D721Med (cell line): Measurements from ENCODE around the gene SYNM.

ENCODE experiments used
- DNase-seq: peaks from one replicate; pipeline ENCODE4 v3.0.0; 2011; ENCODE audit warnings: low spot score; ENCODE audit not compliant: insufficient read length
- FAIRE-seq: peaks from 2 replicates; lab custom pipeline; 2011; peaks lifted over from hg19 to GRCh38; lab: Jason Lieb, UNC
- TF ChIP-seq, protein P1 (sequence below): IDR thresholded peaks from 2 replicates; pipeline ENCODE4 v1.5.1; 2012; ENCODE audit warnings: mild to moderate bottlenecking, control low read depth; ENCODE audit not compliant: insufficient read depth; ENCODE audit errors: missing control alignments

SYNM gene

DNA sequence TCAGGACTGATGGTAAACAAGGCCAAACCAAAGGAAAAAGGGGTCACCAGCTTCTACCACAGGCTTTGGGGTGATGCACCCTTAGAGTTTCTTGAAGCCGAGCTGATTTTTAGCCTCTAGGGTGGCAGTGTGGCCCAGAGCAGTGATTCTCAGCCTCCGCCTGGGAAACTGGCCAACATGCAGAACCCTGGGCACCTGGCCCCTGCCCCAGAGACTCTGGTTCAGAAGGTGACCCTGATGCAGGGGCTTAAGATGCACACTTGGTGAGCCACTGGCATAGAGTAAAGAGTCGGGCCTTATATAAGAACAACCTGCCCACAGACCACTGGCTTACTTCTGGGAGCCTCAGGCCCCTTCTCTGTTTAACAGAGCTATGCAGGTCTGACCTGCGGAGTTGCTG lies 44.5 kb downstream of the SYNM start:
- no peak for FAIRE-seq
- DNase-seq: no peak
- TF ChIP-seq, protein P1, sequence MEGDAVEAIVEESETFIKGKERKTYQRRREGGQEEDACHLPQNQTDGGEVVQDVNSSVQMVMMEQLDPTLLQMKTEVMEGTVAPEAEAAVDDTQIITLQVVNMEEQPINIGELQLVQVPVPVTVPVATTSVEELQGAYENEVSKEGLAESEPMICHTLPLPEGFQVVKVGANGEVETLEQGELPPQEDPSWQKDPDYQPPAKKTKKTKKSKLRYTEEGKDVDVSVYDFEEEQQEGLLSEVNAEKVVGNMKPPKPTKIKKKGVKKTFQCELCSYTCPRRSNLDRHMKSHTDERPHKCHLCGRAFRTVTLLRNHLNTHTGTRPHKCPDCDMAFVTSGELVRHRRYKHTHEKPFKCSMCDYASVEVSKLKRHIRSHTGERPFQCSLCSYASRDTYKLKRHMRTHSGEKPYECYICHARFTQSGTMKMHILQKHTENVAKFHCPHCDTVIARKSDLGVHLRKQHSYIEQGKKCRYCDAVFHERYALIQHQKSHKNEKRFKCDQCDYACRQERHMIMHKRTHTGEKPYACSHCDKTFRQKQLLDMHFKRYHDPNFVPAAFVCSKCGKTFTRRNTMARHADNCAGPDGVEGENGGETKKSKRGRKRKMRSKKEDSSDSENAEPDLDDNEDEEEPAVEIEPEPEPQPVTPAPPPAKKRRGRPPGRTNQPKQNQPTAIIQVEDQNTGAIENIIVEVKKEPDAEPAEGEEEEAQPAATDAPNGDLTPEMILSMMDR: no peak

DNA sequence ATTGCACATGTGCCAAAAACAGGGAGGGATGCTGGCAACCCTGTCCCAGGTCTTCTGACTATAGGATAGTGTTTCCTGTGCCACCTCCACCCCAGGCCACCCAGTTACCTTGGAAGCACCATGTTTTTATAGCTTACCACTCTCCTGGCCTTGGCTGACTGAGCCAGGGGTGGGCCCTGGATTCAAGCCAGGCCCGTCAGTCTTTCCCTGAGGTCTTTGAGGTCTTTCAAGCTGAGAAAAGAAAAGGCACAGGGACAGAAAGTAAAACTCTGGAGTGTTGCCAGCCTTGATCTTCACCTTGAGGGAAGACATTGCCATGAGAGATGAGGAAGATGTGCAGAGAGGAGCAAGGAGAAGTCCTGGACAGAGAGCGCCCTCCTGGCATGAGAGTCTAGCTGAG lies 46.3 kb downstream of the SYNM start:
- FAIRE-seq (no peak), DNase-seq (no peak)
- TF ChIP-seq, protein P1: no peak

DNA sequence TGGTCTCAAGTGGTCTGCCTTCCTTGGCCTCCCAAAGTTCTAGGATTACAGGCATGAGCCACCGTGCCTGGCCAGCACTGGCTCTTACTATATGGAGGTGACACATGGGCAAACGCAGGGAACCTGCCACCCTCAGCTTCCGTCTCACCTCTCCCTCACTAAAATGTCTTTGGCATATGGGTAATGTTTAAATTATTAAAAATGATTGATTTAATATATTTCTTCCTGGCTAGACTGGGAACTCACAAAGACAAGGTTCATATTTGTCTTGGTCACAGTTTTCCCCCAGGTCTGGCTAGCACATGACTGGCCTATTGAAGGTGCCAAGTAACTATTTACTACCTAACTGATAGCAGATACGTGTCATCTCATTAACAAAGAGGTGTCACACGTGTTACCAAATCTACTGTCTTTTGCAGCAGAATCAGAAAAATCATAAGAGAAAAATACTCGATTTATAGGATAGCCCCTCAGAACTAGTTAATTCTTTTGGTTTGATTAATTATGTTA lies 48.2 kb downstream of the SYNM start:
- DNase-seq: no peak
- no peak for FAIRE-seq
- TF ChIP-seq, protein P1: no peak

DNA sequence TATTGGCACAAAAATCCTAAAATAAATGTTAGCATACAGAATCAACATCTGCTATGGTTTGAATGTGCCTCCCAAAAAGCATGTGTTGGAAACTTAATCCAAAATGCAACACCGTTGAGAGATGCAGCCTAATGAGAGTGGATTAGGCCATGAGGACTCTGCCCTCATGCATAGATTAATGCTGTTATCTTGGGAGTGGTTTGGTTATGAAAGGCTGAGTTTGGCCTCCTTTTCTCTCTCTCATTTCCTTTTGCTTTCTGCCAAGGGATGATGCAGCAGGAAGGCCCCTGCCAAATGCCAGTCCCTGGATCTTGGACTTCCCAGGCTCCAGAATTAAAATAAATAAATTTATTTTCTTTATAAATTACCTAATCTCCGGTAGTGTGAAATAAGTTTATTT lies 49.4 kb downstream of the SYNM start:
- DNase-seq: no peak
- no peak for FAIRE-seq
- TF ChIP-seq, protein P1: no peak

DNA sequence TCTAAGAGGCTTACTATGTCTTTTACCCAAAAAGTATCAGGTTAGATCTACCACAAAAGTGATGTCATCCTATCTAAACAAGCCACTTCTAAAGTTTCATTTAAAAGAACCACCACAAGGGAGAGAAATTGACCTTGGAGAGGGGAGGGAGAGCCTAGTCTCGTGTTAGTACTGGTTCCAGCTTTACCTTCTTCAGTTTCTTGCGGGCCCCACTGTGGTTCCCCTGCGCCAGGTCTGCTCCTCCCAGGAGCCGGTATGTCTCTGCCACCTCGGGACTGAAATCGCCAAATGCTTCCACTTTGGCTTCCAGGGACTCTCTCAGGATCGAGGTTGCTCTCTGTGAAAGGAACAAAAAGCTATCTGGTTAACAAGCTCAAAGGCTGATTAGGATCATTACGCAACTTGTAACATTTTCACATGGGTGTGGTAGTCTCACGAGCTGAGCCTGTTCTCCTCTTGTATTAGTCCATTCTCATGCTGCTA lies 51.1 kb downstream of the SYNM start:
- no peak for FAIRE-seq
- TF ChIP-seq, protein P1: no peak
- DNase-seq: no peak

DNA sequence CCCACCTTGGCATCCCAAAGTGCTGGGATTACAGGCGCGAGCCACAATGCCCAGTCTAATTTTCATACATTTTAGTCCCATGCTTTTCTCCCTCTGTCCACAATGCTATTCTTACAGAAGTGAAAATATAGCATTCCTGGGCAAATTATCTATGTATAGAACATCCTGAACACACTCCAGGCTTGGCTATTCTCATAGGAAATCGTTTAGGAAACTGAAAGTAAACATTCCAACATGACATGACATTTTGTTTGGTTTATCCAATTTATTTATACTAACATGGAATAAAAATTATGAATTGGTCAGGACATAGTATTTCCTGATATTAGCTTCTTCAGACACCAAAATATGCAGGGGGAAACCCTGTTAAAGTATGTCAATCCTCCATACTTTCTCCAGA lies 52.6 kb downstream of the SYNM start:
- TF ChIP-seq, protein P1: no peak
- FAIRE-seq (no peak), DNase-seq (no peak)

DNA sequence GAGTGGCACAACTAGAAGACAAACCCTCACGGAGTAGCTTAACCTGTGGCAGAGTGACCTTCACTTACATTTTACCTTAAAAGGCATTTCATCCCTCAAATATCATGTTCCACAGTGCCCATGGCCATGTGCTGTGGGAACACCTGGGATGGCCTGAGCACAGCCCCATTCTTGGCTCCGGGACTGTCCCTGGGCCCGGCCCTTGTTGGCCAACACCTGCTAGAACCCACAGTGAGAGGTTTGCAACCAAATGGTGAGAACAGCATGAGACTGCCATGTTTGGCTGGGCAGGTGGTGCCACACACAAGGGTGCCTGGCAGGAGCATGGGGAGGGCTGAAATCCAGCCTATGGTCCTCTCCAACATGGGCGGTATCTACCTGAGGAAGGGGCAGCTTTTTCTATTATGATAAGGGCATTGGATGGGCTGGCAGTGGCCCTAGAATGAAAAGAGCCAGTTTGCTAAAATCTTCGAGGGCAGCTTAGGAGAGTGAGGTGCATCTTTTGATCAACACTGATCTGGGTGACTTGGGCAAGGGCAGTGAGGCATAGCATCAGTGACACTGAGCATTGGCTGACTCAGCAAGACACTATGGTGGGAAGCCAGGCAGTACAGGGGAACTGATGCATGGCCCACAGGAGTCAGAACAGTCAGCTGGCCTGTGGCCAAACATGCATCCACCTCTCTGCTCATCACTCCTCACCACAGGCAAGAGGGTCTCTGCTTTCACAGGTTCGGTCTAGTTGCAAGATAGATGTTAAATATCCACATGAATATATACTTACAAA lies 53.9 kb downstream of the SYNM start:
- DNase-seq (no peak), FAIRE-seq (no peak)
- TF ChIP-seq, protein P1: no peak
